NCI-H2171 (cell line): Measurements from ENCODE around the gene FGF5.

ENCODE experiments used
- DNase-seq: peaks from one replicate; lab custom pipeline; 2025; lab: John Stamatoyannopoulos, UW

Gene FGF5

DNA sequence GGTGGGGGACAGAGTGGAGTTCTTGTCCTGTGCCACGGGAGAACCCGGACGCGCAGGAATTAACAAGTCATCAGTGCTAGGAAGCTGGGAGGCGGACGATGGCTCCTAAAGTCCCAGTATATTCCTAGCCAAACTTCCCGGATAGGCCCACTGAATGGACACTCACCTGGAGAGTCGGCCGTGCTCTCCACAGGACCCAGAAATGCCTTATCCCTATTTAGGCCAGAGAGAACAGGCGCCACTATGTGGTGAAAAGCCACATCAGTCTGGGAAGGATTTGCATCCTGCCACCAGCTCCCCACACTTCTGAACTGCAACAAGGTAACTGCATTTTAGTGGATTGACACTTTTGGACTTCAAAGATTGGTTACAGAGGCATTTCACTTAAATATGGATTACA lies 70.1 kb downstream of the FGF5 start:
- no peak for DNase-seq

- DNase-seq: no peak
These were observed 73.6 kb downstream of the FGF5 start for GRCh38 chr4:80340036-80340435.
